ENCODE results near the gene PPP2CA.
"Not testable (repeated sequence)": the region's sequence is repeated elsewhere in the genome, so short reads cannot be mapped to it uniquely, and the experiment has no call there.

The PPP2CA gene

GRCh38 chr5:134225780-134226440 lies at the start of gene PPP2CA:
Gene PPP2CA (minus strand): TSS chr5:134226073. CDS start chr5:134225861, 212 bp downstream.
- peak; percentile 90 for DNase-seq (ENCODE audit: low read depth)

- no peak for DNase-seq (ENCODE audit: low read depth)
These were observed 47.9 kb upstream of the PPP2CA start for GRCh38 chr5:134273642-134274395.

GRCh38 chr5:134271059-134271458 lies 45.2 kb upstream of the PPP2CA start:
- DNase-seq (ENCODE audit: low read depth): no peak

GRCh38 chr5:134268919-134269318 lies 43.0 kb upstream of the PPP2CA start:
- DNase-seq (ENCODE audit: low read depth): no peak

DNA sequence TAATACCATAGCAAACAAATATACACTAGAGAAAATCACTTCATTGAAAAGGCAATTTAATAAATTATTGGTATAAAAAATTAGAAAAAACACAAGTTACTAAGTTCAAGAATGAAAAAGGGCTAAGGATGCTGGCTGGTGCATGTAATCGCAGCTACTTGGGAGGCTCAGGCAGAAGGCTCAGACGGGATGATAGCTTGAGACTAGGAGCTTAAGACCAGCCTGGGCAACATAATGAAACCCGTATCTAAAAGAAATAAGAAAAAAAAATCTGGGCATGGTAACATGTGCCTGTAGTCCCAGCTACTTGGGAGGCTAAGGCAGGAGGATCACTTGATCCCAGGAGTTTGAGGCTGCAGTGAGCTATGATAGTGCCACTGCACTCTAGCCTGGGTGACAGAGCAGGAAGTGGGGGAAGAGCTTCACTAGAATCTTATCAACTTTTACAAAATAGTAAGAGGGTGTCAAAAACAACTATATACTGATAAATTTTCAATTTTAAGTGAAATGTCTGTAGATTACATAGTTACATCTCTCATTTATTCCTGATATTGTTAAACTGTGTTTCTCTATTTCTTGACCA lies 42.2 kb upstream of the PPP2CA start:
- DNase-seq (ENCODE audit: low read depth): no peak

DNA sequence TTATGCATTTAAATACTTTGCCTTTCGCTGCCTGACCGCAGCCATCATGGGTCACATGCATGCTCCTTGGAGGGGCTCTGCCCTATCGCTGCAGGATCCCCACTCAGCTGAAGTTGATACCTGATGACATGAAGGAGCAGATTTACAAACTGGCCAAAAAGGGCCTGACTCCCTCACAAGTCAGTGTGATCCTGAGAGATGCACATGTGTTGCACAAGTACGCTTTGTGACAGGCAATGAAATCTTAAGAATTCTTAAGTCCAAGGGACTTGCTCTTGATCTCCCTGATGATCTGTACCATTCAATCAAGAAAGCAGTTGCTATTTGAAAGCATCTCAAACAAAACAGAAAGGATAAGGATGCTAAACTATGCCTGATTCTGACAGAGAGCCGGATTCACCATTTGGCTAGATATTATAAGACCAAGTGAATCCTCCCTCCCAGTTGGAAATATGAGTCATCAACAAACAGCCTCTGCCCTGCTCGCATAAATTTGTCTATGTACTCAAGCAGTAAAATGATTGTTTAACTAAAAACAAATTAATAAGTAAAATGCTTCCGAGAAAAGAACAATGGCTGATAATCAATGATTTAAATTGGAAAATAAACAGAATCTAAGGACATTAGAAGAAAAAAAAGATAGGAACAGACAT lies 41.6 kb upstream of the PPP2CA start:
- DNase-seq (ENCODE audit: low read depth): no peak

GRCh38 chr5:134263801-134264200 lies 37.9 kb upstream of the PPP2CA start:
- DNase-seq (ENCODE audit: low read depth): no peak

GRCh38 chr5:134262629-134263028 lies 36.8 kb upstream of the PPP2CA start:
- DNase-seq (ENCODE audit: low read depth): not testable (repeated sequence)

DNA sequence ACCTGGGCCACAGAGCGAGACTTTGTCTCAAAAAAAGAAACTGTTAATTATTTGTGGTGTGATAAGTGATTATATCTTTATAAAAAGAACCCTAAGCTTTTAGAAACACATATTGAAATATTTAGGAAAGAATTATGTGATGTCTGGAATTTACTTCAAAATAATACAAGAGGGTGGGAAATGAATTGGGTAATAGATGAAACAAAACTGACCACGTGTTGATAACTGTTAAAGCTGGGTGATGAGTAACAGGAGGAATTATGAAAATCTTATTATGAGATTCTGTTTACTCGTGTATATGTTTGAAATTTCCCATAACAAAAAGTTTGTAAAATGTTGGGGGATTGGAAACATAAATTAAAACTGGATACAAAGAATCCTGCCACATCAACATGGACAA lies 33.0 kb upstream of the PPP2CA start:
- DNase-seq (ENCODE audit: low read depth): no peak

- DNase-seq (ENCODE audit: low read depth): no peak
These were observed 31.3 kb upstream of the PPP2CA start for GRCh38 chr5:134257176-134257575.

DNA sequence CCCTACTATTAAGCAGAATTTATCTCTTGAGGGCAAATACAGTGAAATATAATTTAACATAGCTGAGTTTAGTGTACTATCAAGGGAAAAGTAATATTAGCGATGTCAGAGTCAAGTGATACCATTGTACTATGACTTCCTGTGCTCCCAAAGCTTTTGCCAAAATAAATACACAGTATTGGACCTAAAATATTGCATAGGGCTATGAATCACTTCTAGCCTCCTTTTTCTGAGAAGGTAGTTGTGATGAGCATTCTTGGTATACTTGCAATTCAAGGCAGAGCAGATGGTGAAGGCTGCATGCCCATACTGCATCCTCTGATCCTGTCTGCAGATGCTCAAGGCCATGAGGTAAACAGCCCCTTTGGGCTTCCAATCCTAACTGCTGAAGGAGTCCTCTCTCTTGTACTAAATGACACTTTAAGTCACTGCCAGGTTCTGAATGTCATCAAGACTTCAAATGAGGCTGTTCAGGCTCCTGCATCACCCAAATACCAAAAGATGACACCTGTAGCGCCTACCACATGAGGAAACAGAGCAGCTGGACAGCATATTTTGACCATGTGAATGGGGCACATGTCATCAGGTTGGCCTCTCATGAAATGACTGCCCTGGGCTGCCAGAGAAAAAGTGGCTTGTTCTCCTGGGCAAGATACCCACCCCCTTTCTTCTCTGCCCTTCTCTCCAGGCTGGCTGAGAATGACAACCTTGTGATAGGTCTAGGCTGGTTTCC lies 29.7 kb upstream of the PPP2CA start:
- DNase-seq (ENCODE audit: low read depth): no peak

DNA sequence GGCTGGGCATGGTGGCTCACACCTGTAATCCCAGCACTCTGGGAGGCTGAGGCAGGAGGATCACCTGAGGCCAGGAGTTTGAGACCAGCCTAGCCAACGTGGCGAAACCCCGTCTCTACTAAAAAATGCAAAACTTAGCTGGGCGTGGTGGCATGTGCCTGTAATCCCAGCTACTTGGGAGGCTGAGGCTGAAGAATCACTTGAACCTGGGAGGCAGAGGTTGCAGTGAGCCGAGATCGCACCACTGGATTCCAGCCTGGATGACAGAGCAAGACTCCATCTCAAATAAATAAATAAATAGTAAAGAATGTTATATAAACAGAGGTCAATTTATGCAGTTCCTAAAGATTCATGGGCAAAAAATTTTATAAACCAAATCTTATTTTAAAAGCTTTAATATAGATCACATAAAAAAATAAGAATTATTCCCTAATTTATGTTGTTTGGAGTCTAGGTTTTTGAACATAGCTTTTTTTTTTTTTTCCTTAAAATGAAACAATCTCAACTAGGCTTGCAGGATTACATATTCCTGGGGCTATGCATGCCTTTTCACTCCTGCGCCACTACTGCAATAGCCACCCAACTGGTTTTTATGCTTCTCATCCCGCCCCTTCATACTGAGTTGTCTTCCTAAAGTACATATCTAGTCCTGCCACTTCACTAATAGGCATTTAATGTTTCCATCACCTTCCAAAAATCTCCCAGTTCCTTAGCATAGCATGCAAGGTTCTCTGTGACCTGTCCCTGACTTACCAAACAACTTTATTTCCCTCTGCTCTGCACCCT lies 27.7 kb upstream of the PPP2CA start:
- not testable (repeated sequence) for DNase-seq (ENCODE audit: low read depth)

GRCh38 chr5:134252671-134253070 lies 26.8 kb upstream of the PPP2CA start:
- DNase-seq (ENCODE audit: low read depth): peak; percentile 73

DNA sequence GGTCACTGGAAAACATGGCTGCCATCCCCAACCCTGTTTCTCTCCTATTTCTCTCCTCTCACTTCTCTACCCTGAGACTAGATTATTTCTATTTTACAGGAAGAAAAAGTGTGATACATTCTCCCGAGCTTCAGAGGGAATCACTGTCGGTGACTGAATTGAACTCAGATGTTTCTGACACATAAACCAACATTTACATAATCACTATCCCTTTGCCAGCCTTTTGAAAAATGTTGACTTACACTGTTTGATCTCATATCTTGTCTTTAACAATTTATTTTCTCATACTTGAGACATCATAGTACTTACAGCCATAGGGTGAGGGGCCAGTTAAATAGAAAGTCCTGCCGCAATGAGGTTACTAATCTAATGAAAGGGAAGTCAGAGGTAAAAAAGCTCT lies 25.1 kb upstream of the PPP2CA start:
- no peak for DNase-seq (ENCODE audit: low read depth)

- DNase-seq (ENCODE audit: low read depth): no peak
These were observed 23.9 kb upstream of the PPP2CA start for GRCh38 chr5:134249469-134250379.

GRCh38 chr5:134248256-134248655 lies 22.4 kb upstream of the PPP2CA start:
- no peak for DNase-seq (ENCODE audit: low read depth)

GRCh38 chr5:134247428-134248224 lies 21.8 kb upstream of the PPP2CA start:
- peak; percentile 65 for DNase-seq (ENCODE audit: low read depth)

DNA sequence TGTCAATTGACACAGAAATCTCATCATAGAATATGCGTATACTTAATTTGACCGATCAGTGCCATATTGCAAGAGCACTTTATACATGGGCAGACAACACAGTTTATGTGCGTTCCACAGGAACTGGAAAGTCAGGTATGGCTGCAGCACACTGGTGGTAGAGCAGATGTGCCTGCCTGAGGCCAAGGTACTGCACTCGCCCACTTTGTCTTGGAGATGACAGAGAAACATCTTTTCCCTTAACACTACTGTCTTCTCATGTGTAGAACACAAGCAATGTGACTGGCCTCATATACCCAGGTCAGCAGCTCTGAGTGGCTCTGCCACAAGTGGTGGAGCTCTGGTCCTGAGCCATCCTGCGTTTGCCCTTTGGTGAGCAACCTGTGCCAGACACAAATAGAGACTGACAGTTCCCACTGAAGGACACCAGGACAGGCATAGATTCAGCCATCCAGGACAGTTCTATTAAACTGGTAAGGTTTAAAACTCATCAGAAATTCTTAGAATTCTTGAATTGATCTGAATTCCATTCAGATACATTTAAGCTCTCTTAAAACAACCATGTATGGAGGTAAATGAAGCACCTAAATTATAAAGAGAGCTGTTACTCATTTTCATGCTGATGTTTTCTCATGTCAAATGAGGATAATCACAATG lies 21.0 kb upstream of the PPP2CA start:
- no peak for DNase-seq (ENCODE audit: low read depth)

- DNase-seq (ENCODE audit: low read depth): no peak
These were observed 19.8 kb upstream of the PPP2CA start for GRCh38 chr5:134245692-134246091.

All from GM04503 (cell line).